Activated gamma-delta T cell treated with anti-CD3 and anti-CD28 coated beads, Interleukin-2, amount 50 U/mL, for 16 hours (primary cell): ENCODE data around the gene PPP1R16B.

ENCODE experiments used
- DNase-seq: peaks from one replicate; pipeline ENCODE4 v3.0.0-alpha.2; 2020; ENCODE audit warnings: low read depth

PPP1R16B gene

DNA sequence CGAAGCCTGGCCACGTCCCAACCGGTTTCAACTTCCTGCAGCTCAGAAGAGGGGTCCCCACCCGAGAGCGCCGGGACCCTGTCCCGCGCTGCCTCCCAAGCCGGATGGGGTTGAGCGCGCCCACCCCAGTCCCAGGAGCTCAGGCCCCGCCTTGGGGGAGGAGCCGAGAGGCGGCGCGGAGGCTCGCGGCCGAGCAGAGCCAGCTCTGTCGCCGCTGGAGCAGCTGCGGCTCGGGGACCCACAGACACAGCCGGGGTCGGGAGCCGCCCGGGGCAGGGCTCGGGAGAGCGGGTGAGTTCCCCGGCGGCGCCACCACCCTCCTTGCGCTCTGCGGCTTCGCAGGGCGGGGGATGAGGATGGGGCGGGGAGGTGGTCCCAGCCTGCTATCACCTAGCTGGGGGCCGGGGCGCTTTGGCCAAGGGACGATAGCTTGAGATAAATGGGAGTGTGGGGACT is at the start of gene PPP1R16B:
TSS of gene PPP1R16B (plus strand) at position 196 of the 456 bp plus-strand sequence. CDS start 30,229 bp downstream, outside the sequence.
- DNase-seq, result peak; percentile 66

DNA sequence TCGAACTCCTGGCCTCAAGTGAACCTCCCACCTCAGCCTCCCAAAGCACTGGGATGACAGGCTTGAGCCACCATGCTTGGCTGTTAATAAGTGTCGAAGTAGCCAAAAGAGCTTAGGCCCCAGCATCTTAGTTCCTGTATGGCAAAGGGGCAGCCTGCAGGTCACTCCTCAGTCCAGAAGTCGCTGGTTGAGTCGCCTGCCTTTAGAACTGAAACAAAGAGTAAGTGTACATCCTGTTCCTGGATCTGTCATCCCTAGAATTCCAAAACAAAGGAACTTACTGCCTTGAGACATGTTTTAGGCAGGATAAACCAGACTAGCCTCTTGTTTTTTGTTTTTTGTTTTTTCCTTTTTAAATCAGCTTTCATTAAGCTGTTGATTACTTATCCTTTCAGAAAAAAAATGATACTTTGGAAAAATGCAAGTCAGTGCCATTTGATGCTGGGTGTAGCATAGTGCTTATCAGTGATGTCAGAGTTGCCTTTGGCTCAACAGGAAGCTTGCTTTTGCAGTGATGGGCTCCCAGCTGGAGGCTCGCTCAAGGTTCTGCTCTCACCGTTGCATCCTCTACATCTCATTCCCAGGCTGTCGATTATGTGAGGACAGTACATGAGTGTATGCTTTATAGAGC is 48.2 kb upstream of the PPP1R16B start:
- DNase-seq, result no peak

DNA sequence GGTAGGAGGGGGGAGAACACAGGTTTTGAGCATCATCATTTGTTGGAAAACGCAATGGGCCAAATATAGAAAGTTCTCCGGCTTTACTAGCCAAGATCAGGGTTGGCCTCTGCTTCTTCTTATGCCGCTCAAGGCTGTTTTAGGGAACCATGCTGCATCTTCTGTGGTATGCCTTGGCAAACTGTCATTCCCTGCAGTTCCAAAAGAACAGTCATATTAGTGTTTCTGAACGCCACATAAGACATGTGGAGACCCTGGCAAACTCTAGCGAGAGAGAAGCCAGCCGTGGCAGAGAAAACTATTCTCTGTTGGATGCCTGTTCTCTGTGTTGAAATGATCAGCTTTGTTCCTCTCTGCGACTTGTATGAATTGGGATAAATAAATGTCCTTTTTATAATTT is 46.4 kb upstream of the PPP1R16B start:
- DNase-seq, result no peak

DNA sequence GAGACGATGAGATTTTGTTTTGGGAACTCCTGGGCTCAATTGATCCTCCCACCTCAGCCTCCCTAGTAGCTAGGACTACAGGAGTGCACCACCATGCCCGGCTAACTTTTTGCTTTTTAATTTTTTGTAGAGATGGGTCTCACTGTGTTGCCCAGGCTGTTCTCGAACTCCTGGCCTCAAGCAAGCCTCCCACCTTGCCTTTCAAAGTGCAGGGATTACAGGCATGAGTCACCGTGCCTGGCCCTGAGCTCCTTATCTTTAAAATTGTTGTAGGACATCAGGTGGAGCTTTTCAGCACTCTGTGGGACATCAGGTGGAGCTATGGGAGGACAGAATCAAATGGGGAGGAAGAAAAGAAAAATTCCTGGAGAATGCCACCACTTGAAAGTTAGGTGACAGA is 44.5 kb upstream of the PPP1R16B start:
- no peak for DNase-seq

DNA sequence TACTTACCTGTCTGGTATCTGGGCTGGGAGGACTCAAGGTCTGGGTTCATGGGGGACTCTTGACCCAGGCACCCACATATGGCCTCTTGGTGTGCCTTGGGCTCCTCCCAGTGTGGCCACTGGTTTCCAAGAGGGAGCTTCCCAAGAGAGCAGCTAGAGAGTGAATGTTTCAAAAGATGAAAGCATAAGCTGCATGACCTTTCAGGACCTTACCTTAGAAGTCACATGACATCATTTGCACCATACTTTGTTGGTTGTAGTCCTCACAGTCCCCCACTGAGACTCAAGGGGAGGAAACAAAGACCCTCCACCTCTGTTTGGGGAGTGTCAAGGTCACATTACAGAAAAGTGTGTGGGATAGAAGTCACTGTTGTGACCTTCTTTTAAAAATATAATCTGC is 43.3 kb upstream of the PPP1R16B start:
- no peak for DNase-seq

DNA sequence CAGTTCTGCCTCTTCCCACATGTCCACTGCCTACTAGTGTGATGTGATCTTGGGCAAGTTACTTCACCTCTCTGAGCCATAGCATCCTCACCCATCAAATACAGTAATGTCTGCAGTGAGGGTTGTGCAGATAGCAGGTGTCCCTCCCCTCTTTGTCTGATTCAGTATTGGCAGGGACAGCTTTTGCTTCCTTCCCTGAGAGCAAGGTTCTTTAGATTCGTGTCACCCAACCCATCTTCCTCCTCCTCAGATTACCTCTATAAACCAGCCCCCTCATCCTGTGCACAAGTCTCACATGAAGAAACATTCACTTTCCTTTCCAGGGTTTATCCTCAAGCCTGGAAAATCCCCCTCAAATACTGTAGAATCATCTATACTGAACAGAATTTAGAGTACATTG is 41.9 kb upstream of the PPP1R16B start:
- no peak for DNase-seq

DNA sequence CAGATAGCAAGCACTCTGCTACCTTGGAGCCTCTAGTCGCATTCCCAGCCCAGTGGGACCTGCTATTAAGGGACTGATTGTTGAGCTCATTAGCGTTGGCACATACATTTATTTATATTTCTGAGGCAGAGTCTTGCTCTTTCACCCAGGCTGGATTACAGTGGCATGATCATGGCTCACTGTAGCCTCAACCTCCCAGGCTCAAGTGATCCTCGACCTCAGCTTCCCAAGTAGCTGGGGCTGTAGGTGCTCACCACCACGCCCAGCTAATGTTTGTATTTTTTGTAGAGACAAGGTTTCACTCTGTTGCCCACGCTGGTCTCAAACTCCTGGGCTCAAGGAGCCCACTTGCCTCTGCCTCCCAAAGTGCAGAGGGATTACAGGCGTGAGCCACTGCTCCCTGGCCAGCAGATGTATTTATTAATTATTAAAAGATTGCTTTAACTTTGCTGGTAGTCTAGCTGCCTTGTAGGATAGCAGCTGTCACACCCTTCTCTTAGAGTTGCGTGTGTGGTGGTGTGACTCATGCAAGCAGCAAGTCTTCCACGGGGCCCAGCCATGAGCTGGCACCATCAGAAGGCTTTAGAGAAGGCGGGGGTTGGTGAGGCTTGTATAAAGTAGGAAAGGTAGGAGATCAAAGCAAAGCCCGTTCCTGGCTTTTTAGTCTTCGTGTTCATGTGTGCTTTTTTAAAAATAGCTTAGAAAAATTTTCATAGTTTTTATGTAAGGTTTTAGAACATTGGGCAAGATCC is 40.8 kb upstream of the PPP1R16B start:
- DNase-seq, result no peak

DNA sequence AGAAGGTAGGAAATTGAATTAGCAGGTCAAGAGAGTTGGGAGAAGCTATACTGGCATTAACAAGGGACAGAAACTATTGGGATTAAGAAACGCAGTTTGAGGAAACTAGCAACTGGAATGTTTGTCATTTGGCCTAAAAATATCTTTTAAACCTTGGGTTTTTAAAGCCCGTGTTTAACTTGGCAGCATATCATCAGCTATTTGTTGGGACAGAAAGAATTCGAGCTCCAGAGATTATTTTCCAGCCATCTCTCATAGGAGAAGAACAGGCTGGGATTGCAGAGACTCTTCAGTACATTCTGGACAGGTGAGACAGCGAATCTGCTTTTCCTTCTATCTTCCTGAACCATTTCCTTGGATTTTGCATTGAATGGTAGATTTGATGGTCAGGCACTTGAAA is 39.4 kb upstream of the PPP1R16B start:
- no peak for DNase-seq

DNA sequence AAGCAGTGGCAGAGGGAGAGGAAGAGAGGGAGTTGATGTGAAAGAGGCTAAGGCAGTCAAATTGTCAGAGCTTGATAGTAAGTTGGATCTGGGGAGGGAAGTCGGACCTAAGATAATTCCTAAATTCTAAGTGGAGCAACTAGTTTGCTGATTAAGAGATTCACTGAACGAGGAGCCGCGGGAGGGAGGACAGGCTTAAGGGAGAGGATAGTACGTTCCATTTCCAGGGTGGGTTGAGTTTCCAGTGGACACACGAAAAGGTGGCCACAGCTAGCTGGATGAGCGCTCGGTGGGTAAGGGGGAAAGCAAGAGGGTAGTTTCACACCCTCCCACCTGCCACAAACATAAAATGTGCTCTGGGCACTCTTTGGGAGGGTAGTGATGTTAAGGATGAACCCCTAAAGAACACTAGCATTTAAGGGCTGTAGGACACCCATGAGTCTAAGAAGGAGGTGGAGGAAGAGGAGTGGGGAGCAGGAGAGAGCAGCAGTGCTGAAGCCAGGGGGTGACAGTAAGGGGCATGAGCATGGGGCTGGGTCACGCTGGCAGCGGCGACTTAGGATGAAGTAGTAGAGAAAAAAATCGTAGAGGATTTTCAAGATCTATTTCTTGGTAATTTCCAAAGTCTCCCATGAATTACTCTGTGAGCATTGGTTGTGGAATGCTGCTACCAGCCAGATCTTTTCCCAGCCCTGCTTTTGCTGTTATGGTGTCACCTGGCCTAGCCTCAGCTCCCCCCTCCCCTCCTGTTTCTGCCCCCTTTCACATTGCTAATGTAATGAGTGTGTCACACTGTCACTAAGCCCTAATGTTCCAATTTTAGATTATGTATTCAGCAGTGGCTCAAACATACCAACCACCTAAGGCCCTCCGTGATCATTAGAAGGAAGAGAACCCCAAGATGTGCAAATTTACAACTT is 35.9 kb upstream of the PPP1R16B start:
- DNase-seq, result no peak

DNA sequence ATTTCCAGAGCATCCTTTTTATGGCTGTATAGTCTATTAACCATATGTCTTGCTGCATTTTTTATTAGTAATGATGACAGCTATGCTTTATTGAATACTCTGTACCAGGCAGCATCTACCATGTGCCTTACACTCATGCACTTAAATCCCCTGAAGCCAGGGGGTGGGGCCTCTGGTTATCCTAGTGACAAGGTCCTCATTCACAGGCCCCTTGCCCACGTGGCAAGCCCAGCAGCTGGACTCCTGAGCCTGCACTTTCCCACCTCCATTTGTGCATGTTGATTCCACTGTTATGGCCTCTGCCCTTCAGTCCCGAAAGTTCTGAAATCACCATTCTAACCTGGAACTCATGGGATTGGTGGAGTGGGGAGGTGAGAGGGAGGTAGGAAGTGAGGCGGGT is 35.0 kb upstream of the PPP1R16B start:
- DNase-seq, result no peak

DNA sequence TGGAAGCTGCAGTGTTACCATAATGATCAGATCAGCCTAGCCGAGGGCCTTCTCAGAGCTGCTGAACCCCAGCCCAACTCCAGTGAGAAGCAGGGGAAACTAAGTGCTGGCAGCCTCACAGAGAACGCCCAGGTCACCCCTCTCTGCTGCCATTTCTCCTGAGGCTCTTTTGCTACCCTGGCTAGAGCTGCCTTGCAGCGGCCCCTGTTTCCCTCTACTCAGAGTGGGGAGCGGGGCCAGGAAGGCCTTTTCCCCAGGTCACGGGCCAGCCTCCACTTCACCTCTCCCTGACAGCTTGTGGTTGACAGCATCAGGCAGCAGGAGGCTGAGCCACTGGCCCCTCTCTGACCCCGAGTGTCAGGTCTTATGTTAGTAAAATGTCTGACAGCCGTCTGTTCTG is 34.5 kb upstream of the PPP1R16B start:
- DNase-seq, result no peak

DNA sequence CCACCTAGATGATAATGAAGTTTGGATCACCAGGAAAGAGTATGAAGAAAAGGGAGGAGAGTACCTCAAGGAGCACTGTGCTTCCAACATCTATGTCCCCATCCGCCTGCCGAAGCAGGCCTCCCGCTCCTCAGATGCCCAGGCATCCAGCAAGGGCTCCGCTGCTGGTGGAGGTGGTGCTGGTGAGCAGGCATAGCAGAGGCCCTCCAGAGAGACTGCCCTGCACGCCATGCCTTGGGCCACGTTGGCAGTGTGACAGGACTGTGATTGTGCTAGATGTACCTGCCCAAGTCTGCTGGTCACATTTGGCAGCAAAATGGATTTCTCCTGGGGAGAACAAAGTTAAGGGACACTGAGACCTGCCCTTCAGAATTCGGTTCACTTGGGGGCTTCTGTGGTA is 33.9 kb upstream of the PPP1R16B start:
- DNase-seq, result no peak

DNA sequence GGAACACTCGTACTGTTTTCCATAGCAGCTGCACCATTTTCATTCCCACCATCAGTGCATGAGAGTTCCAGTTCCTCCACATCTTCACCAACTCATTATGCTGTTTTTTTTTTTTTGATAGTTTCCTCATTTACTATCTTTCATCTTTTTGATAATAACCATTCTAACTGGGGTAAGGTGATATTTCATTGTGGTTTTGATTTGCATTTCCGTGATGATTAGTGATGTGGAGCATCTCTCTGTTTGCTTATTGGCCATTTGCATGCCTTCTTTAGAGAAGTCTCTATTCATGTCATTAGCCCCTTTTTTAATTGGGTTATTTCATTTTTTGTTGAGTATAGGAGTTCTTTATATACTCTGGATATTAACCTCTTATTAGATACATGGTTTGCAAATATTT is 31.3 kb upstream of the PPP1R16B start:
- DNase-seq, result no peak

DNA sequence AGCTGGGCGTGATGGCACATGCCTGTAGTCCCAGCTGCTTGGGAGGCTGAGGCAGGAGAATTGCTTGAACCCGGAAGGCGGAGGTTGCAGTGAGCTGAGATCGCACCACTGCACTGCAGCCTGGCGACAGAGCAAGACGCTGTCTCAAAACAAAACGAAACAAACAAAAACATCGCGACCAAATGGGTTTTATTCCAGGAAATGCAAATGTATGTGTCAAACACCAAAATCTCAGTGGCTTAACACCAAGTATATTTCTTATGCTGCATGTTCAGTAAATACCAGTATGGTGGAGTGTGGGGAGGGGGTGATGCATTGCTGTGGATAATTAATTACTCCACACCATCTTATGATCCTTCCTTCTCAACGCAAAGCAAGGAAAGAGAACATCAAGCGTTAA is 29.1 kb upstream of the PPP1R16B start:
- no peak for DNase-seq

DNA sequence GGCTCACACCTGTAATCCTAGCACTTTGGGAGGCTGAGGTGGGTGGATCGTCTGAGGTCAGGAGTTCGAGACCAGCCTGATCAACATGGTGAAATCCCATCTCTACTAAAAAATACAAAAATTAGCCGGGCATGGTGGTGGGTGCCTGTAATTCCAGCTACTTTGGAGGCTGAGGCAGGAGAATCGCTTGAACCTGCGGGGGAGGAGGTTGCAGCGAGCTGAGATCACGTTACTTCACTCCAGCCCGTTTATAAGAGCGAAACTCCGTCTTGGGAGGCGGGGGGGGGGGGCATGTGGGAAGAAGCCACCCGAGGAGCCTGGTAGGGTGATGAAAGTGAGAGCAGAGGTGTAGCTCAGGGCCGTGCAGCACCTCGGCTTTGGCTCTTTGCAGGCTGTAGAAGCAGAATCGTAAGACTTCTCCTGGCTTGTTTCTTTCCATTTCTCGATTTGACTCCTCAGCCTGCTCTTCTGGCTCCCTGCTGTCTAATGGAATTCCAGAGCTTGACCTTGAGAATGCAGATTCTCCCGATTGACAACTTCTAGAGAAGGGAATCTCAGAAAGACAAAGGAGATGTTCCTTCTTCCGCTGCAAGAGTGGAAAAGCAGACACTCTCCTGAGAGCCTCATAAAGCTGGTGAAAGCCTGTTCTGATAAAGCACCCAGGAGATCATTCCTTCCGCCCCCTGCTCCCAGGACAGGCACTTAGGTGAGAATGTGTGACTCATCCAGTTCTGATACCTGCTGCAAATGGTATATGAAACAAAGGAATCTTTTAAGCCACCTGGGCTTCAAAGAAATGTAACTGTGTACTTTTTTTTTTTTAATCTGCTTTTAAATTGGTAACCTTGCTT is 26.0 kb upstream of the PPP1R16B start:
- no peak for DNase-seq

DNA sequence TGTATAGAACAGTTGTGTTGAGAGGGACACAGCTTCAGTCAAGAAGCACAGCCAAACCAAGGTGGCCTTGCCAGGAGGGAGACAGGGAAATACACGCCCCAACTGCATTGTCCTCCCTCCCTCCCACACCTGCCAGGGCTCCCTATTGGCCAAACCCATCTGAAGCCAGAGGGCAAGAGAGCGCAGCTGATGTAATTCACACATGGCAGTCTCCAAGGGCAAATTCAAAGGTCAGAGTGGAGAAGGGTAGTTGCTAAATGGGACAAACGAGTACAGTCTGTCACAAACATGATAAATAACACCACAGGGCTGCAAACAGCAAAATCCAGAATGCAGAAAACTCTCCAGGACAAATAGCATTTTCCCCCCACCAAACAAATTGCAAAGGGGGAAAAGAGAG is 23.2 kb upstream of the PPP1R16B start:
- no peak for DNase-seq

DNA sequence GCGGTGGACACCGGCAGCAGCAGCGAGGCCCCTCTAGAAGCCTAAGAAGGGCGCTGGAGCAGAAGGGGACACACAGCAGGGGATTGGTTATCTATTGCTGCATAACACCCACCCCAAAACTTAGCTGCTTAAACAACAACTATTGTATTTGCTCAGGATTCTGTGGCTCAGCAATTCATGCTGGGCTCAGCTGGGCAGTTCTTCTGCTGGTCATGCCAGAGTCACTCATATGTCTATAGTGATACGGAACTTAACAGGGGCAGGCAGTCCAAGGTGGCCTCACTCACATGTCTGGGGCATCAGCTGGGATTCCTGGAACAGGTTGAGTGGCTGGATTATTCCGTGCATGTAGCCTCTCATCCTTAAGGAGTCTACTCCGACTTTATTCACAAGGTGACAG is 17.6 kb upstream of the PPP1R16B start:
- DNase-seq, result no peak

DNA sequence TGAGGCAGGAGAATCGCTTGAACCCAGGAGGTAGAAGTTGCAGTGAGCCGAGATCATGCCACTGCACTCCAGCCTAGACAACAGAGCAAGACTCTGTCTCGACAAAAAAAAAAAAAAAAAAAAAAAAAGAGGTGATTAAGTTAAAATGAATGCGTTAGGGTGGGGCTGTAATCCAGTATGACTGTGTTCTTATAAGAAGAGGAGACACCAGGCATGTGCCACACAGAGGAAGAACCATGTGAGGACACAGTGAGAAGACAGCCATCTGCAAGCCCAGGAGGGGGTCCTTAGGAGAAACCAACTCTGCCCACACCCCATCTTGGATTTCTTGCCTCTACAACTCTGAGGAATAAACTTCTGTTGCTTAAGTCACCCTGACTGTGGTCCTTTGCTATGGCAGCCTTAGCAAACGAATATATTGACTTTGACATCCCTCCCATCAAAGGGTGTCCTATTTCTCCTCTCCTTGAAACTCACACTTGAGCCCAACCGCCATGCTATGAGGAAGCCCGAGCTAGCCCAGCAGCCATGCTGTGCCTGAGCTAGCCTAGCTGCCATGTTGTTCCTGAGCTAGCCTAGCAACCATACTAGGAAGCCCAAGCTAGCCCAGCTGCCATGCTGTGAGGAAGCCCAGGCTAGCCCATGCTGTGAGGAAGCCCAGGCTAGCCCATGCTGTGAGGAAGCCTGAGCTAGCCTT is 15.8 kb upstream of the PPP1R16B start:
- DNase-seq, result no peak

DNA sequence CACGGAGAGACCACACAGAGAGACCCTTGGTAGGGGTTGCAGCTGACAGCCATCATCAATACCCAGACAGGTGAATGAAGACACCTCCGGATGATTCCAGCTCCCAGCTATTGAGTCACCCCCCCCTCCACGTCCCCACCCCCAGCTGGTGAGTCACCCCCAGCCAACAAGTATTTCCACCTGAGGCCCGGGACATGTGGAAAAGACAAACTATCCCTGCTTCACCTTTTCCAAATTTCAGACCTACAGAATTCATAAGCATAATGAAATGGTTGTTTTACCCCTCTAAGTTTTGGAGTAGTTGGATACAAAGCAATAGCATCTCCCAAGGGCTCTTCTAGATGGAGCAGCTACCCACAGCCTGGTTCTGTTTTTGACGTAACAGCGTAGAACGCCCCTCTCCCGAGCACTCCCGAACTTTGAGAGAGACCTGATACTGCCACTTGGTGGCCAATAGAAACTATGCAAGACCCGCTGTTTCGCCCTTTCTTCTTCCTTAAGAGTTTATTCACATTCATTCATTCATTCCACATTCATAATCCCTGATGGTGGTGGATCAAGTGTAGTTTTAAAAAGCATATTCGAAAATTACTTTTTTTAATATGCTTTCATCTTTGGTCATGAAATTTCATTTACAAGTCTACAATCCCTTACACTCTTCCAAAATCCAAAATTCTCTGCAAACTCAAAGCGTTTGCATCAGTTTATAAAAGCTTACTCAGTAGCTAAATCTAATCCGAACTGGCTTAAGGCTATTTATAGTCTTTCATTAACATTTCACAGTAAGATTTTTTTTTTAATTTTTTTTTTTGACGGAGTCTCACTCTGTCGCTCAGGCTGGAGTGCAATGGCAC is 15.1 kb upstream of the PPP1R16B start:
- peak; percentile 20 for DNase-seq

DNA sequence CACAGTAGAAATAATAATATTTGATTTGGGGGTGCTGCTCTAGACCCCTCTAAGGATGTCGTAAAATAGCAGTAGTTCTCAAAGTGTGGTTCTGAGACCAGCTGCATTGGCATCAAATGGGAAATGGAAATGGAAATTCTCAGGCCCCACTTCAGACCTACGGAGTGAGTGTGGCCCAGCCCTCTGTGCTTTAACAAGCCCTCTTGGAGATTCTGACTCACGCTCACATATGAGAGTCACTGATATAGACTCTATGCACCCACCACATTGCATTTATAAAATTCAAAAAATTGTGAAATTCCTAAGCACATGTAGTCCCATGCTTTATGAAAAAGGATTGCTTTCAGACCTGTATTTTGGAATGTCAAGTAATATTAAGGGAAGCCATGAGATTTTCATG is 14.2 kb upstream of the PPP1R16B start:
- no peak for DNase-seq
